RWPE1 (cell line): ENCODE measurements around the gene ACVRL1.

Experiments
- CTCF ChIA-PET: fragments of 350-600 bp; sonication (Branson Sonifier 250); formaldehyde crosslinking; extraction: SDS; loops from one replicate; lab custom pipeline; 2021; lab: Yijun Ruan, JAX
- POLR2A ChIA-PET: fragments of 400-600 bp; formaldehyde crosslinking; extraction: SDS; loops from one replicate; lab custom pipeline; 2020; ENCODE audit warnings: antibody characterized with exemption; ENCODE audit not compliant: low non-redundant PET; lab: Yijun Ruan, JAX
- DNase-seq: peaks from one replicate; pipeline ENCODE4 v3.0.0; 2012; ENCODE audit warnings: low spot score
- H3K27ac ChIP-seq: fragments of 450-650 bp; 2 replicates; pipeline ENCODE4 v1.5.1; 2017
- TF ChIP-seq, protein P1 (sequence below): fragments of 450-650 bp; conservative IDR thresholded peaks from 2 replicates; pipeline ENCODE4 v1.5.1; 2017; ENCODE audit warnings: low read depth, mild to moderate bottlenecking

Gene ACVRL1

DNA sequence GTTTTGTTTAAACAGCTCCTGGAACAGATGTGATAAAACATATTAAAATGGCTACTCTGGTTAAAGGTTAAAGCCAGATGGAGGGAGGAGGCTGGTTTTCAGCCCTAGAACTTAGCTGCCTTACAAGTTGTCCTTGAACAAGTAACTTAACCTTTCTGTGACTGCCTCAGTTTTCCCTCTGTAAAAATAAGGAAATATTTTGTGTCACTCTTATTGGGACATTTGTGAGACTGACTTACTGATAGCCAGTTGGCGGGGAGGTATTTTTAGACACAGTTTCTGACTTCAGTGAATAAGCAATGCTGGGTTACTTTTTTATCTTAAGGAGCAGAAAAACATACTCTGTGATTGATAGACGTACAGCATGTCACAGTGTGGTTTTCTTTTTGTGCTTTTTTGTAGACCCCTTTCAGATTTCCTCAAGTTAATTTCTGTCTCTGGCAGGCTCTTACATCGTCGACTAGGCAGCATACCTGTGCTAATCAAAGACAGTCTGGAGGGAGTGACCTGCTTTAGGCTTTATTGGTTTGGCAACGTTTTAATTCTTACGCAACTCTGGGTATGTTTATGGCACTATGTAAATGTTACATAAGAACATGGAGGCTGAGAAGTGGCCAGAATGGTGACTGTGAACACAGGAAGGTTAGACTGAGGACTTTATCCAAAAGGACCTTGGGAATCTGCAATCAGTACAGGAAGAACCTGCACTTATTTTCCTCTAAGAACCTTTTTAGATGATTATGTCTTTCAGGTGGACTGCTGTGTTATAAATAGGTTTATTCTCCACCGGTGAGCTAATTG lies 47.5 kb downstream of the ACVRL1 start:
- DNase-seq = peak; percentile 57
- H3K27ac ChIP-seq = no peak overlapping the region
- ChIA-PET POLR2A (no interaction called here), CTCF (interaction anchor here (1.0 kb wide), 2 partner anchors 16 kb away, joined by 3 to 5 read pairs; no protein-coding TSS in a partner anchor)
- TF ChIP-seq, protein P1, sequence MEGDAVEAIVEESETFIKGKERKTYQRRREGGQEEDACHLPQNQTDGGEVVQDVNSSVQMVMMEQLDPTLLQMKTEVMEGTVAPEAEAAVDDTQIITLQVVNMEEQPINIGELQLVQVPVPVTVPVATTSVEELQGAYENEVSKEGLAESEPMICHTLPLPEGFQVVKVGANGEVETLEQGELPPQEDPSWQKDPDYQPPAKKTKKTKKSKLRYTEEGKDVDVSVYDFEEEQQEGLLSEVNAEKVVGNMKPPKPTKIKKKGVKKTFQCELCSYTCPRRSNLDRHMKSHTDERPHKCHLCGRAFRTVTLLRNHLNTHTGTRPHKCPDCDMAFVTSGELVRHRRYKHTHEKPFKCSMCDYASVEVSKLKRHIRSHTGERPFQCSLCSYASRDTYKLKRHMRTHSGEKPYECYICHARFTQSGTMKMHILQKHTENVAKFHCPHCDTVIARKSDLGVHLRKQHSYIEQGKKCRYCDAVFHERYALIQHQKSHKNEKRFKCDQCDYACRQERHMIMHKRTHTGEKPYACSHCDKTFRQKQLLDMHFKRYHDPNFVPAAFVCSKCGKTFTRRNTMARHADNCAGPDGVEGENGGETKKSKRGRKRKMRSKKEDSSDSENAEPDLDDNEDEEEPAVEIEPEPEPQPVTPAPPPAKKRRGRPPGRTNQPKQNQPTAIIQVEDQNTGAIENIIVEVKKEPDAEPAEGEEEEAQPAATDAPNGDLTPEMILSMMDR = no peak

DNA sequence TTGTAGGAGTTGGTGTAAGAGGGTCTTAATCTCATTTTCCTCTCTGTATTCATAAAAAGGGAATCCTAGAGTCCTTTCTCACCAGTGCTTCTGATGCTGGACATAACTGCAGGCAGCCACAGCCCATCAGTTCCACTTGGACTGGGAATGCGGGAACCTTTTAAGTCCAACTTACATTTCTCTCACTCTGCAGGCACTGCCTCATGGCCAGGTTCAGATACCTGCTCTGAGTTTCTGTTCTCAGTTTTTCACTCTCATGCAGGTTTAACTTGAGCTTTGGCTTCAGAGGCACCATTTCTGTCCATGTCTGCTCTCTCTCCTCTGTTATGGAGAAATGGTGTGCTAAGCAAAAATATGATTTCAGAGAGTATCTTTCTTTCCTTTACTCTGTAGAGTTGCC lies 48.4 kb downstream of the ACVRL1 start:
- POLR2A ChIA-PET = no interaction called here
- TF ChIP-seq, protein P1 = no peak
- CTCF ChIA-PET = interaction anchor here (0.6 to 1.0 kb wide), 2 partner anchors 15 to 69 kb away, joined by 3 to 5 read pairs; no protein-coding TSS in a partner anchor
- DNase-seq = no peak
- H3K27ac ChIP-seq = no peak overlapping the region

DNA sequence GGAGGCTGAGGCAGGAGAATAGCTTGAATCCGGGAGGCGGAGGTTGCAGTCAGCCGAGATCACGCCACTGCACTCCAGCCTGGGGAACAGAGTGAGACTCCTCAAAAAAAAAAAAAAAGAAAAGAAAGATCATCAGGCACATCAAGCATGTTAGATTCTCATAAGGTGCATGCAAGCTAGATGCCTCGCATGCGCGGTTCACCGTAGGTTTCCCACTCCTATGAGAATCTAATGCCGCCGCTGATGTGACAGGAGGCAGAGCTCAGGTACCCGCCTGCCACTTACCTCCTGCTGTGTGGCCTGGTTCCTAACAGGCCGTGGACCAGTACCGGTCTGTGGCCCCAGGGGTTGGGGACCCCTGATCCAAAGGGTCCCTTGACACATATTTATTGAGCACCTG lies 51.2 kb downstream of the ACVRL1 start:
- no peak overlapping the region for H3K27ac ChIP-seq
- DNase-seq = no peak
- POLR2A ChIA-PET = no interaction called here
- CTCF ChIA-PET = interaction anchor here (1.4 kb wide), 1 partner anchor 22 kb away, joined by 4 read pairs; no protein-coding TSS in a partner anchor
- TF ChIP-seq, protein P1 = no peak

DNA sequence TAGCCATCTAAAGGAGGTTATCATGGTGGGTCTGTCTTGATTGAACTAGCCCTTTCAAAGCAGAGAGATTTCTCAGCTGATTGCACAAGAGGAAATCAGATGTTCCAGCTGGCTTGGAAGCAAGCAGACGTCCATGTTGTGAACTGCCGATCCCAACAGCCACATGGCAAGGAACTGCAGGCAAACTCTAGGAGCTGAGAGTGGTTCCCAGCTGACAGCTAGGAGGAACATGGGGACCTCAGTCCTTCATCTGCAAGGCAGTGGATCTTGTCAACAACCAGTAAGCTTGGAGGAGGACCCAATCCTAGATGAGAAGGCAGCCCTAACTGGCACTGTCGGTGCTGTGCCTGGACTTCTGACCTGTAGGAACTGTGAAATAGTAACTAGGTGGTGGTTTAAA lies 51.9 kb downstream of the ACVRL1 start:
- peak overlapping the region; percentile 41 for H3K27ac ChIP-seq
- POLR2A ChIA-PET = no interaction called here
- no peak for DNase-seq
- TF ChIP-seq, protein P1 = no peak
- CTCF ChIA-PET = interaction anchor here (0.6 kb wide), 1 partner anchor 1328 kb away, joined by 3 read pairs; no protein-coding TSS in a partner anchor

DNA sequence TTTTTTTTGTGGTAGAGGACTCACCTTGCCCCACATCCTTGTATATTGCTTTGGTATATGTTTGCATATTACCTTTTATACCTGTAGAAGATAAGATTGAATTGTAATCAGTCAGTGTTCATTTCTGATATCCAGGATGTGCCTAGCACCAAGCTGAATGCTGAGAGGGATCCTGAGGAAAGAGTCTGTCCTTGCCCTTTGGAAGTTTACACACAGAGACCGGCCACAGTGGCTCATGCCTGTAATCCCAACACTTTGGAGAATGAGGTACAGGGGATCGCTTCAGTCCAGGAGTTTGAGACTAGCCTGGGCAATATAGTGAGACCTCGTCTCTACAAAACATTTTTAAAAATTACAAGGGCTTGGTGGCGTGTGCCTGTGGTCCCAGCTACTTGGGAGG lies 52.6 kb downstream of the ACVRL1 start:
- ChIA-PET POLR2A (no interaction called here), CTCF (no interaction called here)
- TF ChIP-seq, protein P1 = no peak
- no peak for DNase-seq
- H3K27ac ChIP-seq = no peak overlapping the region

DNA sequence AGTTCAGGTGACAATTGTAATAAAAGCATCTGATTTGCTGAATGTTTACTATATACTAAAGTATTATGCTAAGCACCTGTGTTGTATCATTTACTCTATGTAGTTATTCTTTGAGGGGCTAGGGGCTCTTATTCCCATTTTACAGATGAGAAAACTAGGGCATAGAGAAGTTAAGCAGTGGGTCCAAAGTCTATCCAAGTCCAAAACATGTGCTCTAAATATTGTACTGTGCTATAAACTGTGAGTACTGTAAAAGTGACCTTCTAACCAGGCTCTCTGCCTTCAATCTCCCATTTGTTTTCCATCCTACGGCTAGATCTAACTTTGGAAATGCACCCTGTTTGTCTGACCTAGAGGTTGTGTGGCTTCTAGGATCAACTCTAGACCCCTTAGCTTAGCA lies 53.2 kb downstream of the ACVRL1 start:
- POLR2A ChIA-PET = no interaction called here
- no peak overlapping the region for H3K27ac ChIP-seq
- no peak for DNase-seq
- TF ChIP-seq, protein P1 = no peak
- CTCF ChIA-PET = no interaction called here
